ENCODE data around the gene RPAP3.

The RPAP3 gene

GRCh38 chr12:47732504-47732903 is 26.7 kb upstream of the RPAP3 start:
- no peak overlapping the region for H2AFZ ChIP-seq (ENCODE audit: low read length)
- no peaks in the 10 kb centered on the region for H4K20me1 ChIP-seq (ENCODE audit: insufficient read depth, low read length, poor library complexity, severe bottlenecking)
- TF ChIP-seq EZH2phosphoT487 (IDR thresholded peaks at IDR 0.05; ENCODE audit: borderline replicate concordance) (no peak), CTCF (conservative IDR thresholded peaks at IDR 0.05; ENCODE audit: low read length) (no peak)
- H3K4me3 ChIP-seq (ENCODE audit: low read length, poor library complexity, severe bottlenecking) = no peak overlapping the region
- H3K36me3 ChIP-seq (ENCODE audit: insufficient read depth, low read length) = no peaks in the 10 kb centered on the region
- no peak overlapping the region for H3K4me2 ChIP-seq (ENCODE audit: low read depth, low read length, poor library complexity, severe bottlenecking)
- H3K79me2 ChIP-seq (ENCODE audit: insufficient read depth, low read length) = no peaks in the 10 kb centered on the region
- no peak overlapping the region for H3K9ac ChIP-seq (ENCODE audit: low read depth, low read length, poor library complexity, severe bottlenecking)
- H3K27me3 ChIP-seq (ENCODE audit: insufficient read depth, low read length, poor library complexity, severe bottlenecking) = no peaks in the 10 kb centered on the region
- H3K4me1 ChIP-seq (ENCODE audit: insufficient read depth, low read length, poor library complexity, severe bottlenecking) = no peaks in the 10 kb centered on the region
- no peaks in the 10 kb centered on the region for H3F3A ChIP-seq (ENCODE audit: low read depth)
- H3K9me3 ChIP-seq (ENCODE audit: insufficient read depth, low read depth, low read length) = no peaks in the 10 kb centered on the region
- H3K9me2 ChIP-seq (replicated peaks; ENCODE audit: low read depth, low read length) = no peaks in the 10 kb centered on the region

- H3K36me3 ChIP-seq (ENCODE audit: insufficient read depth, low read length) = no peaks in the 10 kb centered on the region
- no peaks in the 10 kb centered on the region for H3K79me2 ChIP-seq (ENCODE audit: insufficient read depth, low read length)
- no peak overlapping the region for H2AFZ ChIP-seq (ENCODE audit: low read length)
- no peak for TF ChIP-seq EZH2phosphoT487 (IDR thresholded peaks at IDR 0.05; ENCODE audit: borderline replicate concordance)
- no peak overlapping the region for H3K4me3 ChIP-seq (ENCODE audit: low read length, poor library complexity, severe bottlenecking)
- no peaks in the 10 kb centered on the region for H3K4me1 ChIP-seq (ENCODE audit: insufficient read depth, low read length, poor library complexity, severe bottlenecking)
- no peaks in the 10 kb centered on the region for H3K27me3 ChIP-seq (ENCODE audit: insufficient read depth, low read length, poor library complexity, severe bottlenecking)
- H3K9me2 ChIP-seq (replicated peaks; ENCODE audit: low read depth, low read length) = no peaks in the 10 kb centered on the region
- H3K9ac ChIP-seq (ENCODE audit: low read depth, low read length, poor library complexity, severe bottlenecking) = no peak overlapping the region
- no peak overlapping the region for H3K4me2 ChIP-seq (ENCODE audit: low read depth, low read length, poor library complexity, severe bottlenecking)
- H3F3A ChIP-seq (ENCODE audit: low read depth) = no peaks in the 10 kb centered on the region
- no peaks in the 10 kb centered on the region for H4K20me1 ChIP-seq (ENCODE audit: insufficient read depth, low read length, poor library complexity, severe bottlenecking)
- H3K9me3 ChIP-seq (ENCODE audit: insufficient read depth, low read depth, low read length) = no peaks in the 10 kb centered on the region
Measured at GRCh38 chr12:47731723-47732122, 25.9 kb upstream of the RPAP3 start.

- H3K4me1 ChIP-seq (ENCODE audit: insufficient read depth, low read length, poor library complexity, severe bottlenecking) = peaks cover 13% of the 10 kb centered on the region
- H3K4me2 ChIP-seq (ENCODE audit: low read depth, low read length, poor library complexity, severe bottlenecking) = no peak overlapping the region
- no peak overlapping the region for H3K4me3 ChIP-seq (ENCODE audit: low read length, poor library complexity, severe bottlenecking)
- no peak for TF ChIP-seq CTCF (conservative IDR thresholded peaks at IDR 0.05; ENCODE audit: low read length)
- TF ChIP-seq EZH2phosphoT487 (IDR thresholded peaks at IDR 0.05; ENCODE audit: borderline replicate concordance) = no peak
- no peaks in the 10 kb centered on the region for H3K9me2 ChIP-seq (replicated peaks; ENCODE audit: low read depth, low read length)
- no peak overlapping the region for H3K9ac ChIP-seq (ENCODE audit: low read depth, low read length, poor library complexity, severe bottlenecking)
- H3F3A ChIP-seq (ENCODE audit: low read depth) = no peaks in the 10 kb centered on the region
- H3K9me3 ChIP-seq (ENCODE audit: insufficient read depth, low read depth, low read length) = no peaks in the 10 kb centered on the region
- H2AFZ ChIP-seq (ENCODE audit: low read length) = no peak overlapping the region
- no peaks in the 10 kb centered on the region for H4K20me1 ChIP-seq (ENCODE audit: insufficient read depth, low read length, poor library complexity, severe bottlenecking)
- H3K27me3 ChIP-seq (ENCODE audit: insufficient read depth, low read length, poor library complexity, severe bottlenecking) = no peaks in the 10 kb centered on the region
- no peaks in the 10 kb centered on the region for H3K79me2 ChIP-seq (ENCODE audit: insufficient read depth, low read length)
- no peaks in the 10 kb centered on the region for H3K36me3 ChIP-seq (ENCODE audit: insufficient read depth, low read length)
Measured at GRCh38 chr12:47730341-47730744, 24.5 kb upstream of the RPAP3 start.

- Histone ChIP-seq H3K36me3 (ENCODE audit: insufficient read depth, low read length) (no peaks in the 10 kb centered on the region), H3K79me2 (ENCODE audit: insufficient read depth, low read length) (no peaks in the 10 kb centered on the region), H3K9me2 (replicated peaks; ENCODE audit: low read depth, low read length) (no peaks in the 10 kb centered on the region), H4K20me1 (ENCODE audit: insufficient read depth, low read length, poor library complexity, severe bottlenecking) (no peaks in the 10 kb centered on the region), H3K4me3 (ENCODE audit: low read length, poor library complexity, severe bottlenecking) (no peak overlapping the region), H3F3A (ENCODE audit: low read depth) (no peaks in the 10 kb centered on the region), H3K4me1 (ENCODE audit: insufficient read depth, low read length, poor library complexity, severe bottlenecking) (peaks cover 13% of the 10 kb centered on the region), H3K9ac (ENCODE audit: low read depth, low read length, poor library complexity, severe bottlenecking) (no peak overlapping the region), H3K27me3 (ENCODE audit: insufficient read depth, low read length, poor library complexity, severe bottlenecking) (no peaks in the 10 kb centered on the region), H2AFZ (ENCODE audit: low read length) (no peak overlapping the region), H3K9me3 (ENCODE audit: insufficient read depth, low read depth, low read length) (no peaks in the 10 kb centered on the region), H3K4me2 (ENCODE audit: low read depth, low read length, poor library complexity, severe bottlenecking) (no peak overlapping the region)
- no peak for TF ChIP-seq EZH2phosphoT487 (IDR thresholded peaks at IDR 0.05; ENCODE audit: borderline replicate concordance)
Measured at GRCh38 chr12:47729233-47729632, 23.4 kb upstream of the RPAP3 start.
